Measurements from ENCODE around the gene CFAP410.

- TF ChIP-seq, protein P1, sequence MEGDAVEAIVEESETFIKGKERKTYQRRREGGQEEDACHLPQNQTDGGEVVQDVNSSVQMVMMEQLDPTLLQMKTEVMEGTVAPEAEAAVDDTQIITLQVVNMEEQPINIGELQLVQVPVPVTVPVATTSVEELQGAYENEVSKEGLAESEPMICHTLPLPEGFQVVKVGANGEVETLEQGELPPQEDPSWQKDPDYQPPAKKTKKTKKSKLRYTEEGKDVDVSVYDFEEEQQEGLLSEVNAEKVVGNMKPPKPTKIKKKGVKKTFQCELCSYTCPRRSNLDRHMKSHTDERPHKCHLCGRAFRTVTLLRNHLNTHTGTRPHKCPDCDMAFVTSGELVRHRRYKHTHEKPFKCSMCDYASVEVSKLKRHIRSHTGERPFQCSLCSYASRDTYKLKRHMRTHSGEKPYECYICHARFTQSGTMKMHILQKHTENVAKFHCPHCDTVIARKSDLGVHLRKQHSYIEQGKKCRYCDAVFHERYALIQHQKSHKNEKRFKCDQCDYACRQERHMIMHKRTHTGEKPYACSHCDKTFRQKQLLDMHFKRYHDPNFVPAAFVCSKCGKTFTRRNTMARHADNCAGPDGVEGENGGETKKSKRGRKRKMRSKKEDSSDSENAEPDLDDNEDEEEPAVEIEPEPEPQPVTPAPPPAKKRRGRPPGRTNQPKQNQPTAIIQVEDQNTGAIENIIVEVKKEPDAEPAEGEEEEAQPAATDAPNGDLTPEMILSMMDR (IDR thresholded peaks at IDR 0.05) = no peak
- no peak for TF ChIP-seq POLR2A (IDR thresholded peaks at IDR 0.05)
Observed at GRCh38 chr21:44351535-44352252, 12.5 kb upstream of the CFAP410 start.

All from uterus (tissue), 2 donors.